ENCODE measurements around the gene DGAT2. TPM values are rescaled to one million over a fixed set of nuclear protein-coding genes. Genes with fewer than 3 reads are reported as not detected.

The DGAT2 gene, protein sequence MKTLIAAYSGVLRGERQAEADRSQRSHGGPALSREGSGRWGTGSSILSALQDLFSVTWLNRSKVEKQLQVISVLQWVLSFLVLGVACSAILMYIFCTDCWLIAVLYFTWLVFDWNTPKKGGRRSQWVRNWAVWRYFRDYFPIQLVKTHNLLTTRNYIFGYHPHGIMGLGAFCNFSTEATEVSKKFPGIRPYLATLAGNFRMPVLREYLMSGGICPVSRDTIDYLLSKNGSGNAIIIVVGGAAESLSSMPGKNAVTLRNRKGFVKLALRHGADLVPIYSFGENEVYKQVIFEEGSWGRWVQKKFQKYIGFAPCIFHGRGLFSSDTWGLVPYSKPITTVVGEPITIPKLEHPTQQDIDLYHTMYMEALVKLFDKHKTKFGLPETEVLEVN
- total RNA-seq (under 1 TPM; 0.17 to 0.35 TPM), polyA plus RNA-seq (under 1 TPM; 0.08 to 0.38 TPM)

GRCh38 chr11:75768112-75768908 is at the start of gene DGAT2:
Gene DGAT2 (plus strand): TSS chr11:75768778. CDS start chr11:75768992, 214 bp downstream.
- Mint-ChIP-seq H3K27ac (peak within 1 kb of the TSS in 5 of 7 donors; percentile 45 to 74 (median 67)), H3K27me3 (peaks cover 3 to 9% of the 10 kb centered on the region in 2 donors), H3K9me3 (peaks cover 0 to 2% (median 0%) of the 10 kb centered on the region in 8 donors), H3K4me3 (peak within 1 kb of the TSS; percentile 70 to 87 (median 76)), H3K36me3 (no peaks in the 10 kb centered on the region), H3K4me1 (peaks cover 2 to 19% (median 9%) of the 10 kb centered on the region in 4 donors)
- CTCF ChIA-PET (ENCODE audit: partially characterized antibody), result interaction anchor here (0.9 kb wide), 1 partner anchor 45 kb away, joined by 3 read pairs; no protein-coding TSS in a partner anchor
- peak; percentile 50 to 72 (median 66) for DNase-seq
- Histone ChIP-seq H3K4me3 (ENCODE audit: low read length in 2 of 2) (peak within 1 kb of the TSS; percentile 42 to 58), H3K4me1 (ENCODE audit: insufficient read depth, low read length) (peaks cover 21% of the 10 kb centered on the region), H3K36me3 (ENCODE audit: insufficient read depth, low read length) (no peaks in the 10 kb centered on the region), H3K9me3 (ENCODE audit: control insufficient read depth in 1 of 2, low read length in 2 of 2) (no peaks in the 10 kb centered on the region), H3K27ac (ENCODE audit: low read depth, low read length) (no peak within 1 kb of the TSS), H3K27me3 (ENCODE audit: insufficient read depth, low read length) (peaks cover 3% of the 10 kb centered on the region)
- POLR2A ChIA-PET (ENCODE audit: partially characterized antibody), result interaction anchor here (1.0 to 1.4 kb wide), 2 partner anchors 9 to 47 kb away, joined by 3 to 4 read pairs; partner anchors contain the start of gene UVRAG
- intact Hi-C loops (cut with micrococcal nuclease), result loop anchor here (1.0 to 2.0 kb wide), 2 partner anchors 45 to 46 kb away; partner anchors contain the start of gene UVRAG

- peaks cover 0 to 1% of the 10 kb centered on the region in 2 donors for H3K27me3 Mint-ChIP-seq
- no peak overlapping the region for H3K27ac Mint-ChIP-seq
- DNase-seq, result no peak
Measured at GRCh38 chr11:75719340-75720239, 49.0 kb upstream of the DGAT2 start.

GRCh38 chr11:75720639-75721038 is 47.9 kb upstream of the DGAT2 start:
- CTCF ChIA-PET (ENCODE audit: partially characterized antibody), result interaction anchor here (3.2 kb wide), 1 partner anchor 147 kb away, joined by 23 read pairs; no protein-coding TSS in a partner anchor

More at GRCh38 chr11:75719340-75720239, 49.0 kb upstream of the DGAT2 start:
- H3K36me3 ChIP-seq (ENCODE audit: insufficient read depth, low read length), result no peaks in the 10 kb centered on the region
- H3K27ac ChIP-seq (ENCODE audit: low read depth, low read length), result no peak overlapping the region
- ChIA-PET POLR2A (ENCODE audit: partially characterized antibody) (no interaction called here), CTCF (ENCODE audit: partially characterized antibody) (no interaction called here)
- intact Hi-C loops (cut with micrococcal nuclease), result no loop called here
- H3K36me3 Mint-ChIP-seq, result no peaks in the 10 kb centered on the region
- no peaks in the 10 kb centered on the region for H3K9me3 Mint-ChIP-seq
- no peaks in the 10 kb centered on the region for H3K4me1 Mint-ChIP-seq
- H3K27me3 ChIP-seq (ENCODE audit: insufficient read depth, low read length), result no peaks in the 10 kb centered on the region
- H3K4me3 Mint-ChIP-seq, result no peak overlapping the region
- no peak overlapping the region for H3K4me3 ChIP-seq (ENCODE audit: low read length in 2 of 2)
- H3K4me1 ChIP-seq (ENCODE audit: insufficient read depth, low read length), result no peaks in the 10 kb centered on the region
- no peaks in the 10 kb centered on the region for H3K9me3 ChIP-seq (ENCODE audit: control insufficient read depth in 1 of 2, low read length in 2 of 2)

GRCh38 chr11:75721852-75722668 is 46.5 kb upstream of the DGAT2 start:
- no peaks in the 10 kb centered on the region for H3K36me3 ChIP-seq (ENCODE audit: insufficient read depth, low read length)
- no peaks in the 10 kb centered on the region for H3K27me3 ChIP-seq (ENCODE audit: insufficient read depth, low read length)
- no peak for DNase-seq
- no peaks in the 10 kb centered on the region for H3K4me1 ChIP-seq (ENCODE audit: insufficient read depth, low read length)
- no peaks in the 10 kb centered on the region for H3K36me3 Mint-ChIP-seq
- no peaks in the 10 kb centered on the region for H3K9me3 ChIP-seq (ENCODE audit: control insufficient read depth in 1 of 2, low read length in 2 of 2)
- no peaks in the 10 kb centered on the region for H3K4me1 Mint-ChIP-seq
- no peaks in the 10 kb centered on the region for H3K27me3 Mint-ChIP-seq
- ChIA-PET POLR2A (ENCODE audit: partially characterized antibody) (no interaction called here), CTCF (ENCODE audit: partially characterized antibody) (interaction anchor here (0.6 to 3.2 kb wide), 9 partner anchors 16 to 596 kb away, joined by 3 to 23 read pairs (median 3); partner anchors contain the start of gene DGAT2)
- no peaks in the 10 kb centered on the region for H3K9me3 Mint-ChIP-seq
- peak overlapping the region in 1 of 7 donors; percentile 60 for H3K27ac Mint-ChIP-seq
- no peak overlapping the region for H3K4me3 ChIP-seq (ENCODE audit: low read length in 2 of 2)
- no peak overlapping the region for H3K27ac ChIP-seq (ENCODE audit: low read depth, low read length)
- H3K4me3 Mint-ChIP-seq, result no peak overlapping the region
- intact Hi-C loops (cut with micrococcal nuclease), result no loop called here

More at GRCh38 chr11:75720639-75721038, 47.9 kb upstream of the DGAT2 start:
- H3K27me3 Mint-ChIP-seq, result peaks cover 0 to 1% of the 10 kb centered on the region in 2 donors
- Histone ChIP-seq H3K27ac (ENCODE audit: low read depth, low read length) (no peak overlapping the region), H3K4me1 (ENCODE audit: insufficient read depth, low read length) (no peaks in the 10 kb centered on the region), H3K9me3 (ENCODE audit: control insufficient read depth in 1 of 2, low read length in 2 of 2) (no peaks in the 10 kb centered on the region), H3K36me3 (ENCODE audit: insufficient read depth, low read length) (no peaks in the 10 kb centered on the region), H3K27me3 (ENCODE audit: insufficient read depth, low read length) (no peaks in the 10 kb centered on the region), H3K4me3 (ENCODE audit: low read length in 2 of 2) (no peak overlapping the region)
- POLR2A ChIA-PET (ENCODE audit: partially characterized antibody), result no interaction called here
- intact Hi-C loops (cut with micrococcal nuclease), result no loop called here
- DNase-seq, result no peak
- H3K27ac Mint-ChIP-seq, result no peak overlapping the region
- H3K4me1 Mint-ChIP-seq, result no peaks in the 10 kb centered on the region
- no peaks in the 10 kb centered on the region for H3K9me3 Mint-ChIP-seq
- no peak overlapping the region for H3K4me3 Mint-ChIP-seq
- no peaks in the 10 kb centered on the region for H3K36me3 Mint-ChIP-seq

GRCh38 chr11:75722669-75723042 is 45.9 kb upstream of the DGAT2 start:
- DNase-seq, result no peak
- Mint-ChIP-seq H3K36me3 (no peaks in the 10 kb centered on the region), H3K4me3 (no peak overlapping the region), H3K4me1 (no peaks in the 10 kb centered on the region), H3K27me3 (no peaks in the 10 kb centered on the region), H3K27ac (no peak overlapping the region), H3K9me3 (no peaks in the 10 kb centered on the region)
- Histone ChIP-seq H3K9me3 (ENCODE audit: control insufficient read depth in 1 of 2, low read length in 2 of 2) (no peaks in the 10 kb centered on the region), H3K27me3 (ENCODE audit: insufficient read depth, low read length) (no peaks in the 10 kb centered on the region), H3K27ac (ENCODE audit: low read depth, low read length) (no peak overlapping the region), H3K4me1 (ENCODE audit: insufficient read depth, low read length) (no peaks in the 10 kb centered on the region), H3K36me3 (ENCODE audit: insufficient read depth, low read length) (no peaks in the 10 kb centered on the region), H3K4me3 (ENCODE audit: low read length in 2 of 2) (no peak overlapping the region)
- intact Hi-C loops (cut with micrococcal nuclease), result loop anchor here (1.0 kb wide), 2 partner anchors 46 to 145 kb away; partner anchors contain the start of gene DGAT2
- POLR2A ChIA-PET (ENCODE audit: partially characterized antibody), result no interaction called here
- CTCF ChIA-PET (ENCODE audit: partially characterized antibody), result interaction anchor here (1.0 to 3.2 kb wide), 8 partner anchors 8 to 486 kb away, joined by 3 to 23 read pairs (median 3); partner anchors contain the start of gene DGAT2

All from CD4-positive, alpha-beta memory T cell (primary cell).